ENCODE measurements around the gene ASIC2.

GRCh38 chr17:33023790-33024189 lies 269.3 kb downstream of the ASIC2 start:
- TF ChIP-seq POLR2AphosphoS5 (IDR thresholded peaks at IDR 0.05) (no peak), CTCF (IDR thresholded peaks at IDR 0.05 in 8 of 11, conservative IDR thresholded peaks at IDR 0.05 in 3 of 11) (no peak), POLR2A (IDR thresholded peaks at IDR 0.05) (no peak)
